Limb (tissue), 2 donors: ENCODE measurements around the gene NRN1L.
A peak's percentile ranks its signal among the peaks of the same experiment; 100 is the strongest.
"Not testable (repeated sequence)": the region's sequence is repeated elsewhere in the genome, so short reads cannot be mapped to it uniquely, and the experiment has no call there.

Experiments used
- DNase-seq, 2 donors: peaks; one replicate each; pipeline ENCODE4 v3.0.0-alpha.2; 2016; ENCODE audit errors: extremely low spot score in 2 of 2

NRN1L gene

GRCh38 chr16:67860589-67861398 is 23.9 kb upstream of the NRN1L start:
- DNase-seq, result no peak

GRCh38 chr16:67861877-67862276 is 22.8 kb upstream of the NRN1L start:
- no peak for DNase-seq

GRCh38 chr16:67862623-67863583 is 21.8 kb upstream of the NRN1L start:
- no peak for DNase-seq

- not testable (repeated sequence) for DNase-seq
These were observed 20.6 kb upstream of the NRN1L start for GRCh38 chr16:67864044-67864443.

GRCh38 chr16:67864594-67864993 is 20.1 kb upstream of the NRN1L start:
- no peak for DNase-seq

GRCh38 chr16:67865318-67865717 is 19.4 kb upstream of the NRN1L start:
- DNase-seq, result no peak

GRCh38 chr16:67868290-67868689 is 16.4 kb upstream of the NRN1L start:
- no peak for DNase-seq

- DNase-seq, result no peak
These were observed 15.0 kb upstream of the NRN1L start for GRCh38 chr16:67869653-67870052.

- no peak for DNase-seq
These were observed 13.4 kb upstream of the NRN1L start for GRCh38 chr16:67871256-67871655.

- no peak for DNase-seq
These were observed 12.5 kb upstream of the NRN1L start for GRCh38 chr16:67872131-67872630.

- DNase-seq, result peak; percentile 58 to 88
These were observed 11.9 kb upstream of the NRN1L start, which contains the start of gene EDC4 for GRCh38 chr16:67872631-67873434. Gene EDC4 (plus strand): TSS chr16:67873052. CDS start chr16:67873262, 210 bp downstream.

- DNase-seq, result no peak
These were observed 11.0 kb upstream of the NRN1L start for GRCh38 chr16:67873435-67874370.

- no peak for DNase-seq
These were observed 10.3 kb upstream of the NRN1L start for GRCh38 chr16:67874372-67874771.

- no peak for DNase-seq
These were observed 7.6 kb upstream of the NRN1L start for GRCh38 chr16:67877064-67877463.

GRCh38 chr16:67878232-67878631 is 6.5 kb upstream of the NRN1L start:
- no peak for DNase-seq

GRCh38 chr16:67878846-67879245 is 5.8 kb upstream of the NRN1L start:
- DNase-seq, result no peak

GRCh38 chr16:67879462-67879861 is 5.2 kb upstream of the NRN1L start:
- DNase-seq, result no peak

- no peak for DNase-seq
These were observed 4.7 kb upstream of the NRN1L start for GRCh38 chr16:67879936-67880335.

- no peak for DNase-seq
These were observed 4.1 kb upstream of the NRN1L start for GRCh38 chr16:67880584-67880983.

- peak in 1 of 2 donors; percentile 9 for DNase-seq
These were observed 3.0 kb upstream of the NRN1L start for GRCh38 chr16:67881621-67882161.
